ENCODE data around the gene TOMM20. TPM values are rescaled to one million over a fixed set of nuclear protein-coding genes. Genes with fewer than 3 reads are reported as not detected.
"Not testable (repeated sequence)": the region's sequence is repeated elsewhere in the genome, so short reads cannot be mapped to it uniquely, and the experiment has no call there.

The TOMM20 gene
- total RNA-seq, 3 donors from 2014 or later, result 112 to 153 (median 112) TPM

DNA sequence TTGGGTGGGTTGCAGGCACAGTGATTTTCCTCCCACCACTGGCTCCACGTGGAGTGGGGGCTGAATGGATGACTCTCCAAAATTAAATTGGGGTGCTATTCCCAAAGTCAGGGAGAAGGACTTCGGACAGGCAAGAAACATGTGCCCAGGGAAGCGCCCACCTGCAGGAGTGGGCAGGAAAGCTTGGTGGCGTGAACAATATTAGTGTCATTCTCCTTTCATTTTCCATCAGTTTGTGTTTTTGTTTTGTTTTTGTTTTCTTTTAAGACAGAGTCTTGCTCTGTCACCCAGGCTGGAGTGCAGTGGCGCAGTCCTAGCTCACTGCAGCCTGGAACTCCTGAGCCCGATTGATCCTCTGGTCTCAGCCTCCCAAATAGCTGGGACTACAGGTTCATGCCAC, 30.1 kb downstream of the TOMM20 start:
- Histone ChIP-seq H3K27me3 (no peaks in the 10 kb centered on the region), H3K4me1 (peaks cover 0 to 3% of the 10 kb centered on the region in 2 donors), H3K36me3 (no peaks in the 10 kb centered on the region), H3K4me3 (no peak overlapping the region), H3K9me3 (no peaks in the 10 kb centered on the region), H3K27ac (no peak overlapping the region)
- intact Hi-C loops (cut with DNase I; ENCODE audit: low total_unique reads), result no loop called here
- no peak for DNase-seq (ENCODE audit: low spot score in 2 of 2)
- TF ChIP-seq, protein P1, sequence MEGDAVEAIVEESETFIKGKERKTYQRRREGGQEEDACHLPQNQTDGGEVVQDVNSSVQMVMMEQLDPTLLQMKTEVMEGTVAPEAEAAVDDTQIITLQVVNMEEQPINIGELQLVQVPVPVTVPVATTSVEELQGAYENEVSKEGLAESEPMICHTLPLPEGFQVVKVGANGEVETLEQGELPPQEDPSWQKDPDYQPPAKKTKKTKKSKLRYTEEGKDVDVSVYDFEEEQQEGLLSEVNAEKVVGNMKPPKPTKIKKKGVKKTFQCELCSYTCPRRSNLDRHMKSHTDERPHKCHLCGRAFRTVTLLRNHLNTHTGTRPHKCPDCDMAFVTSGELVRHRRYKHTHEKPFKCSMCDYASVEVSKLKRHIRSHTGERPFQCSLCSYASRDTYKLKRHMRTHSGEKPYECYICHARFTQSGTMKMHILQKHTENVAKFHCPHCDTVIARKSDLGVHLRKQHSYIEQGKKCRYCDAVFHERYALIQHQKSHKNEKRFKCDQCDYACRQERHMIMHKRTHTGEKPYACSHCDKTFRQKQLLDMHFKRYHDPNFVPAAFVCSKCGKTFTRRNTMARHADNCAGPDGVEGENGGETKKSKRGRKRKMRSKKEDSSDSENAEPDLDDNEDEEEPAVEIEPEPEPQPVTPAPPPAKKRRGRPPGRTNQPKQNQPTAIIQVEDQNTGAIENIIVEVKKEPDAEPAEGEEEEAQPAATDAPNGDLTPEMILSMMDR (IDR thresholded peaks at IDR 0.05), result no peak
- no peak for TF ChIP-seq POLR2AphosphoS5 (IDR thresholded peaks at IDR 0.05)
- TF ChIP-seq POLR2A (IDR thresholded peaks at IDR 0.05), result no peak

DNA sequence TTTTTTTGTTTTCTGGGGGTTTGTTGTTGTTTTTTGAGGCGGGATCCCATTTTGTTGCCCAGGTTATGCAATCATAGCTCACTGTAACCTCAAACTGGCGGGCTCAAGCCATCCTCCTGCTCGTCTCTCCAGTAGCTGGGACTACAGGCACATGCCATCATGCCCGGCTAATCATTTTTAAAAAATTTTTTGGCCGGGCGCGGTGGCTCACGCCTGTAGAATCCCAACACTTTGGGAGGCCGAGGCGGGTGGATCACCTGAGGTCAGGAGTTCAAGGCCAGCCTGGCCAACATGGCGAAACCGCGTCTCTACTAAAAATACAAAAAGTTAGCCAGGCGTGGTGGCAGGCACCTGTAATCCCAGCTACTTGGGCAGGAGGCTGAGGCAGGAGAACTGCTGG, 31.1 kb downstream of the TOMM20 start:
- H3K4me1 ChIP-seq; H3K4me3 ChIP-seq; H3K36me3 ChIP-seq; DNase-seq (ENCODE audit: low spot score in 2 of 2); intact Hi-C loops (cut with DNase I; ENCODE audit: low total_unique reads); H3K9me3 ChIP-seq; H3K27me3 ChIP-seq; H3K27ac ChIP-seq: not testable (repeated sequence)

DNA sequence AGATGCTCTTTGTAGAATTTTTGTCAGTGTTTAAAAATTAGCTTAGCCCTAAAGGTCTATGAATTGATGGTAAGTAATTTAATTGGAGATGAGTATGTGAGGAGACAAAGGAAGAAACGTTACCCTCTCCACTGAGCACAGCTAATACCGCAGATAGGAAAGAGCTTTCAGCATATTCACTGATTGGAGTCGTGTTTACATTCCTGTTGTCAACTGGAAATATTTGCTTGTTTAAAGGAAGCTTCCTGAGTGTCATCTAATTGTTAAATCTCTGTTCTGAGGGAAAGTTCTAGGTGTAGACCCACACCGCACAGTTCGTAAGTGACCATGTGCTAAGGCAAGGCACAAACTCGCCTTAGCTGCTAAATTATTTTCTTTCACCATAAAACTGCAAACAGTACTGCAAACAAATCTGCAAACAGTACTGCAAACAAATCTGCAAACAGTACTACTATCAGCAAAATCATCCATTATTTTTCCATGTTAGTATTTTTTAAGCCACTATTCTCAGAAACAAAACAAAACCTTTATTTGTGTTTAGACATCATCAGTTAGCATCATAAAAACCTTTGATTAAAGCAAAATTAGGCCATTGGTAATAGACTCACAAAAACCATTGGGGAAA, 32.6 kb downstream of the TOMM20 start:
- no peak for TF ChIP-seq POLR2A (IDR thresholded peaks at IDR 0.05)
- TF ChIP-seq, protein P1 (IDR thresholded peaks at IDR 0.05), result no peak
- no peak for TF ChIP-seq POLR2AphosphoS5 (IDR thresholded peaks at IDR 0.05)
- no peak for DNase-seq (ENCODE audit: low spot score in 2 of 2)
- Histone ChIP-seq H3K27ac (no peak overlapping the region), H3K9me3 (no peaks in the 10 kb centered on the region), H3K36me3 (no peaks in the 10 kb centered on the region), H3K4me3 (no peak overlapping the region), H3K4me1 (peaks cover 0 to 7% of the 10 kb centered on the region in 2 donors), H3K27me3 (no peaks in the 10 kb centered on the region)
- intact Hi-C loops (cut with DNase I; ENCODE audit: low total_unique reads), result no loop called here

DNA sequence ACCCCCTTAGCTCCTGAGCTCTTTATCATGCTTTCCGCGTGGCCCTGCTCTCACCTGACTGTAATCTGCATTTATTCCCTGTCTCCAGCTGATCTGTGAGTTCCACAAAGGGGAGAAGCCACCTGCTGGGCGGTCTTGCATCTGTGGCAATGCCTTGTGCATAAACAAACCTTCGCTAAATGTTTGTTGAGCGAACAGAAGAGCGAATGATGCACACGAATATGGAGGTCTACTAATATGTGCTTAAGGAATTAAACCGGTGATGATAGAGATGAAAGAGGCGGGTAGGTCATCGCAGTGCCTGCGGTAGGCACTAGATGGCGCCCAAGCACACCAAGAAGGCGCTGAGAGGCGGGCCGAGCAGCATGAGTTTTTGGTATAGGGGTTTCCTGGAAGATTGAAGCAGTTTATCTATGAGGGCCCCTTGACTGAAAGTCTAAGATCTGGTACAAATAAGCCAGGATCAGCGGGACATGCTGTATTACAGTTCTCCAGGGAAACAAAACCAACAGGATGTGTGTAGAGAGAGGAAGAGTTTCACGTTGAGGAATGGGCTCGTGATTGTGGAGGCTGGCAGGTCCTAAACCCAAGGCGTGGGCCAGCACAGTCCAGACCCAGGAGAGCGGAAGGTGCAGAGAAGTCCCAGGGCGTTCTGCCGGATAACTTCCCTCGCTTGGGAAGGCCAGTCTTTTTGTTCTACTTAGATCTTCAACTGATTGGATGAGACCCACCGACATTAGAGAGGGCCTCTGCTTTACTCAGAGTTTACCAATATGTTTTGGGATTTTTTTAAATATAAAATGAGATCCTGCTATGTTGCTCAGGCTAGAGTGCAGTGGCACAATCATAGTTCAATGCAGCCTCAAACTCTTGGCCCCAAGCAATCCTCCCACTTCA, 34.7 kb downstream of the TOMM20 start:
- H3K27me3 ChIP-seq, result no peaks in the 10 kb centered on the region
- intact Hi-C loops (cut with DNase I; ENCODE audit: low total_unique reads), result no loop called here
- H3K27ac ChIP-seq, result no peak overlapping the region
- DNase-seq (ENCODE audit: low spot score in 2 of 2), result peak; percentile 56 to 71
- H3K9me3 ChIP-seq, result no peaks in the 10 kb centered on the region
- peaks cover 0 to 7% of the 10 kb centered on the region in 2 donors for H3K4me1 ChIP-seq
- no peaks in the 10 kb centered on the region for H3K36me3 ChIP-seq
- TF ChIP-seq POLR2AphosphoS5 (IDR thresholded peaks at IDR 0.05), result peak in 1 of 3 donors; percentile 9
- TF ChIP-seq POLR2A (IDR thresholded peaks at IDR 0.05), result no peak
- TF ChIP-seq, protein P1 (IDR thresholded peaks at IDR 0.05), result peak in 2 of 3 donors; percentile 75 to 86
- H3K4me3 ChIP-seq, result peak overlapping the region in 2 of 3 donors; percentile 25 to 36

DNA sequence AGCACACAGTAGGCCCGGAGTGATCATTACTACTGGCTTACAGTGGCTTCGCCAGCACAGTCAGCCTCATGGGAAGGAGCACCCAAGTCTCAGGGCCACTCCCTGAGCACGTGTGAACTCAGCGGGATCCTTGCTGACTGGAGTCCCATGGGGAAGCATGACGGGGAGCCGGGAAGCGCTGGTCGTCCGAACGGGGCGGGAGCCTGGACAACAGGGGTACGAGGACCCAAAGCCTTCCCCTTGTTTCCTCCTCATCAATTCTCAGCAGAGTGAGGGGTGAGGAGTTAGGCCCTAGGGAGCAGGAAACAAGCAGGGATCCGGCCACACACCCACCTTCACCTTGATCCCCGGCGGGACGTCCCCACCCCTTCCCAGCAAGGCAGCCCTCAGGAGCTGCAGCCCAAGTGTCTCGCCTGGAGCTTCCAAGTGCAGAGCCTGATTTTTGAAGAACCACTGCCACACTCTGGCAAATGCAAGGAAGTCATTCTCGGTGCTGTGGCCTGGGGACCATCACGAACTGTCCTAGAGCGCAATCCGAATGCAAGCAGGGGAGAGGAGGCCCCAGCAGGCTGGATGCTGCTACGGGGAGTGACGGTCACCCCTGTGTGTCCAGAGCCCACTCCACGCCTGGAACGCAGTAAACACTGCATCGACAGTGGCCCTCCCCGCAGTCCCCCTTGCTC, 35.5 kb downstream of the TOMM20 start:
- DNase-seq (ENCODE audit: low spot score in 2 of 2), result no peak
- Histone ChIP-seq H3K27ac (no peak overlapping the region), H3K9me3 (no peaks in the 10 kb centered on the region), H3K27me3 (no peaks in the 10 kb centered on the region), H3K36me3 (no peaks in the 10 kb centered on the region), H3K4me1 (peaks cover 0 to 7% of the 10 kb centered on the region in 2 donors), H3K4me3 (peak overlapping the region in 2 of 3 donors; percentile 25 to 36)
- intact Hi-C loops (cut with DNase I; ENCODE audit: low total_unique reads), result no loop called here
- TF ChIP-seq, protein P1 (IDR thresholded peaks at IDR 0.05), result no peak
- TF ChIP-seq POLR2A (IDR thresholded peaks at IDR 0.05) (no peak), POLR2AphosphoS5 (IDR thresholded peaks at IDR 0.05) (no peak)

DNA sequence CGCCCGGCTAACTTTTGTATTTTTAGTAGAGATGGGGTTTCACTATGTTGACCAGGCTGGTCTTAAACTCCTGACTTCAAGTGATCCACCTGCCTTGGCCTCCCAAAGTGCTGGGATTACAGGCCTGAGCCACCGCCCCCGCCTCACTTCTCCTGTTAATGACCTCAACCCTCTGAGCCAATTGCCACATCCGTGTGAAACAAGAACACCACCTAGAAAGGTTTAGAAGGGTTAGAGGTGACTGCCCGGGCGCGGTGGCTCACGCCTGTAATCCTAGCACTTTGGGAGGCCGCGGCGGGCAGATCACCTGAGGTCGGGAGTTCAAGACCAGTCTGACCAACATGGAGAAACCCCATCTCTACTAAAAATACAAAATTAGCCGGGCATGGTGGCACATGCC, 36.2 kb downstream of the TOMM20 start:
- H3K9me3 ChIP-seq, result not testable (repeated sequence)

DNA sequence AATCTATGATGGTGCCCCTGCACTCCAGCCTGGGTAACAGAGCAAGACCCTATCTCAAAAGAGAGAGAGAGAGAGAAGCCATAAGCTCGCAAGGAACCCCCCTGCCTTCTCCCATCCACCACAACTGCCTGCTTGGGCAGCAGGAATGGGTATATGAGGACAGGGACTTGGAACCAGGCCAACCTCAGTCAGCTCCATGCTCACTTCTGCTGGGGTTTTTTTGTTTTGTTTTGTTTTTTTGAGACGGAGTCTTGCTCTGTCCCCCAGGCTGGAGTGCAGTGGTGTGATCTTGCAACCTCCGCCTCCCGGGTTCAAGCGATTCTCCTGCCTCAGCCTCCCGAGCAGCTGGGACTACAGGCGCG, 36.6 kb downstream of the TOMM20 start:
- H3K4me3 ChIP-seq; DNase-seq (ENCODE audit: low spot score in 2 of 2); intact Hi-C loops (cut with DNase I; ENCODE audit: low total_unique reads); H3K36me3 ChIP-seq; H3K9me3 ChIP-seq; H3K4me1 ChIP-seq; H3K27ac ChIP-seq; H3K27me3 ChIP-seq: not testable (repeated sequence)

More for the DNA sequence above, 36.2 kb downstream of the TOMM20 start:
- H3K27me3 ChIP-seq; H3K4me1 ChIP-seq; H3K27ac ChIP-seq; H3K36me3 ChIP-seq; DNase-seq (ENCODE audit: low spot score in 2 of 2); intact Hi-C loops (cut with DNase I; ENCODE audit: low total_unique reads); H3K4me3 ChIP-seq: not testable (repeated sequence)

DNA sequence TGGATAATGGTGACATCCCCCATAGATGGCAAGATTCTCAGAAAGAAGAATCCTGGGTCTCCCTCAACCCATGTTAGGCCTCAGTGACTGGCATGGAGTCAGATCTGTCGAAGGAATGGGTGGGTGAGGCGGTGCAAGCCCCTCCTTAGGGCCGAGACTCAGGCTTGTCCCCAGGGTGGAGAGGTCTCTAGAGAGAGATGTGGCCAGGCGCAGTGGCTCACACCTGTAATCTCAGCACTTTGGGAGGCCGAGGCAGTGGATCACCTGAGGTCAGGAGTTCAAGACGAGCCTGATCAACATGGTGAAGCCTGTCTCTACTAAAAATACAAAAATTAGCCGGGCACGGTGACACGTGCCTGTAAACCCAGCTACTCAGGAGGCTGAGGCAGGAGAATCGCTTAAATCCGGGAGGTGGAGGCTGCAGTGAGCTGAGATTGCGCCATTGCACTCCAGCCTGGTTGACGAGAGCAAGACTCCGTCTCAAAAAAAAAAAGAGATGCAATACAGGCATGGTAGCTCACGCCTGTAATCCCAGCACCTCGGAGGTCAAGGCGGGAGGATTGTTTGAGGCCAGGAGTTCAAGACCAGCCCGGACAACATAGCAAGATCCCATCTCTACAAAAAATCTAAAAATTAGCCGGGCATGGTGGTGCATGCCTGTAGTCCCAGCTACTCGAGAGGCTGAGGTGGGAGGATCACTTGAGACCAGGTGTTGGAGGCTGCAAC, 37.2 kb downstream of the TOMM20 start:
- H3K27ac ChIP-seq, result peak overlapping the region in 1 of 2 donors; percentile 48
- H3K36me3 ChIP-seq; intact Hi-C loops (cut with DNase I; ENCODE audit: low total_unique reads); H3K27me3 ChIP-seq; H3K4me1 ChIP-seq; H3K9me3 ChIP-seq; H3K4me3 ChIP-seq; DNase-seq (ENCODE audit: low spot score in 2 of 2): not testable (repeated sequence)

Measured in breast epithelium (tissue), 4 donors.